Activated CD4-positive, alpha-beta T cell treated with anti-CD3 and anti-CD28 coated beads for 1 hour (primary cell): ENCODE results near the gene TMEM243.
"Not testable (repeated sequence)": the region's sequence is repeated elsewhere in the genome, so short reads cannot be mapped to it uniquely, and the experiment has no call there.

ENCODE experiments used
- DNase-seq: peaks from one replicate; pipeline ENCODE4 v3.0.0-alpha.2; 2020

TMEM243 gene

GRCh38 chr7:87219545-87220025, at the start of gene TMEM243:
Gene TMEM243 (minus strand): TSS chr7:87219732. CDS start chr7:87219503, 229 bp downstream.
- peak; percentile 75 for DNase-seq

GRCh38 chr7:87267239-87267900, 47.8 kb upstream of the TMEM243 start:
- DNase-seq, result no peak

GRCh38 chr7:87263537-87263936, 44.0 kb upstream of the TMEM243 start:
- DNase-seq, result no peak

GRCh38 chr7:87253589-87254087, 34.1 kb upstream of the TMEM243 start:
- no peak for DNase-seq

GRCh38 chr7:87245671-87246070, 26.1 kb upstream of the TMEM243 start:
- not testable (repeated sequence) for DNase-seq

GRCh38 chr7:87238464-87239051, 19.0 kb upstream of the TMEM243 start:
- DNase-seq, result not testable (repeated sequence)

- no peak for DNase-seq
Observed at GRCh38 chr7:87234949-87235348, 15.4 kb upstream of the TMEM243 start.

GRCh38 chr7:87231711-87232110, 12.2 kb upstream of the TMEM243 start:
- DNase-seq, result no peak

- DNase-seq, result no peak
Observed at GRCh38 chr7:87231258-87231657, 11.7 kb upstream of the TMEM243 start.

GRCh38 chr7:87226495-87226894, 7.0 kb upstream of the TMEM243 start:
- DNase-seq, result no peak

GRCh38 chr7:87225696-87226095, 6.2 kb upstream of the TMEM243 start:
- no peak for DNase-seq

GRCh38 chr7:87223666-87224065, 4.1 kb upstream of the TMEM243 start:
- DNase-seq, result no peak

- no peak for DNase-seq
Observed at GRCh38 chr7:87220734-87221215, 1.2 kb upstream of the TMEM243 start.

- DNase-seq, result peak; percentile 76
Observed at GRCh38 chr7:87220026-87220733, 648 bp upstream of the TMEM243 start.

- DNase-seq, result no peak
Observed at GRCh38 chr7:87218796-87219544, 562 bp downstream of the TMEM243 start.

GRCh38 chr7:87217983-87218653, 1.4 kb downstream of the TMEM243 start:
- DNase-seq, result no peak

GRCh38 chr7:87216701-87217508, 2.6 kb downstream of the TMEM243 start:
- no peak for DNase-seq

GRCh38 chr7:87215046-87215445, 4.5 kb downstream of the TMEM243 start:
- DNase-seq, result no peak

GRCh38 chr7:87213811-87214210, 5.7 kb downstream of the TMEM243 start:
- DNase-seq, result no peak

GRCh38 chr7:87213252-87213651, 6.3 kb downstream of the TMEM243 start:
- no peak for DNase-seq

GRCh38 chr7:87212498-87212897, 7.0 kb downstream of the TMEM243 start:
- no peak for DNase-seq
